ENCODE data around the gene PPRC1.

The PPRC1 gene

DNA sequence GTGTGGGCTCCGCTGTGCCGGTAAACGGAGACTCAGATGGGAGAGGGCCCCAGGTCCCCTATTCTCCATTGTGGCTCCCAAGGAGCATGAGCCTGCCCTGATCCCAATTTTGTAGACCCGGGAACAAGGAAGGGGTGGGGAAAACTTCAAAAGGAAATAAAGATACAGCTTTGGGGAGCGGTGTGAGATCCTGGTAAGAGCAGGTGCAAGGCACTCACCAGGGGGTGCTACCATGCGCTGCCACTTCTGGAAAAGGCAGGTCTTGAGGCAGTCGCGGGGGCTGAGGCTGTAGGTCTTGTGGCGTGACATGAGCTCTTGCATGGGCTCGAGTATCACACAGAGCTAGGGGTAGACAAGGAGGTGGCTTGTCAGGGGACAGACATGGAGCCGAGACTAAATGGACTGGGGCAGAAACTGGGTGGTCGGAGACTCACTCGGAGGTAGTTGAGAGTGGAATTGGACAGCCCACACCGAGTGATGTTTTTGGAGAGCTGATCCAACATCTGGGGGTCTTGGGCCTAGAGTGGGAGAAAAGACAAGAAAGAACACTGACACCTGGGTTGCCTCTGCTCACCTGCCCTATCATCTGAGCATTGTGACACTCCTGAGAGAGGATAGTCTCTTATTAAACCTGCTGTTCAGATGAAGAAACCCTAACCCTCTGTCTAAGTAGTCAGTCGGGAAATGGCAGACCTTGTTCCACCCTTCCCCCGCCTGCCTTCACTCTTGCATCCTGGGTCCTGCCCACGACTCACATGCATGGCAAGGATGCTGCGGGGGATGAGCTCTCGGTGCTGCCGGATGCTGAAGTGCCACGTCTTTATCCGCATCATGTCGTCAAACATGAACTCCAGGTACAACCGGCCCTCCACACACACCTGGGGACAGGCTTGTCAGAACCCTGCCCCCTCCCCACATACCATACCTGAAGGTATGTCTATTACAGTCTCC is 23.4 kb upstream of the PPRC1 start:
- Histone ChIP-seq H3K27me3 (ENCODE audit: insufficient read depth, low read length) (no peaks in the 10 kb centered on the region), H3K27ac (ENCODE audit: low read depth, low read length) (no peak overlapping the region), H3K4me1 (ENCODE audit: control insufficient read depth, insufficient read depth, low read length, unreplicated experiment) (peaks cover 10% of the 10 kb centered on the region), H3K79me2 (ENCODE audit: control insufficient read depth, insufficient read depth, low read length, unreplicated experiment) (peaks cover 34% of the 10 kb centered on the region), H3K4me3 (ENCODE audit: low read depth, low read length) (no peak overlapping the region), H2AFZ (ENCODE audit: low read length, unreplicated experiment) (no peak overlapping the region), H3K36me3 (ENCODE audit: insufficient read depth, low read length) (peaks cover 10% of the 10 kb centered on the region; the same call in 1 of the 2 replicates)

DNA sequence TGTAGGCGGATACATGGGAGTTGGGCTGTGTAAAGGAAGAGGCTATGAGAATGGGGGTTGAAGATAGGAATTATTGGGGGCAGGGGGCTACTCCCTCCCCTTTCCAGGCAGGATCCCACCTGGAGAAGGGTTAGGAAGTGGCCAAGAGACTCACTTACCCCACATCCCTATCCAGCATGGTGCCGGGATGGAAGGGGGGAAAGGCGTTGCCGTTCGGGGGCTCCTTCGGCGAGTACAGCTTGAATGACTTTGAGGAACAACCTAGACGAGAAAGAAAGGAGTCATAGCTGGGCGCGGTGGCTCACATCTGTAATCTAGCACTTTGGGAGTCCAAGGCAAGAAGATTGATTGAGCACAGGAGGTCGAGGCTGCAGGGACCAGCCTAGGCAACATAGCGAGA is 21.6 kb upstream of the PPRC1 start:
- H3K4me1 ChIP-seq (ENCODE audit: control insufficient read depth, insufficient read depth, low read length, unreplicated experiment): peaks cover 24% of the 10 kb centered on the region
- no peak overlapping the region for H3K4me3 ChIP-seq (ENCODE audit: low read depth, low read length)
- no peak overlapping the region for H2AFZ ChIP-seq (ENCODE audit: low read length, unreplicated experiment)
- H3K27me3 ChIP-seq (ENCODE audit: insufficient read depth, low read length): no peaks in the 10 kb centered on the region
- peaks cover 10% of the 10 kb centered on the region; the same call in 1 of the 2 replicates for H3K36me3 ChIP-seq (ENCODE audit: insufficient read depth, low read length)
- H3K79me2 ChIP-seq (ENCODE audit: control insufficient read depth, insufficient read depth, low read length, unreplicated experiment): peaks cover 47% of the 10 kb centered on the region
- H3K27ac ChIP-seq (ENCODE audit: low read depth, low read length): no peak overlapping the region

DNA sequence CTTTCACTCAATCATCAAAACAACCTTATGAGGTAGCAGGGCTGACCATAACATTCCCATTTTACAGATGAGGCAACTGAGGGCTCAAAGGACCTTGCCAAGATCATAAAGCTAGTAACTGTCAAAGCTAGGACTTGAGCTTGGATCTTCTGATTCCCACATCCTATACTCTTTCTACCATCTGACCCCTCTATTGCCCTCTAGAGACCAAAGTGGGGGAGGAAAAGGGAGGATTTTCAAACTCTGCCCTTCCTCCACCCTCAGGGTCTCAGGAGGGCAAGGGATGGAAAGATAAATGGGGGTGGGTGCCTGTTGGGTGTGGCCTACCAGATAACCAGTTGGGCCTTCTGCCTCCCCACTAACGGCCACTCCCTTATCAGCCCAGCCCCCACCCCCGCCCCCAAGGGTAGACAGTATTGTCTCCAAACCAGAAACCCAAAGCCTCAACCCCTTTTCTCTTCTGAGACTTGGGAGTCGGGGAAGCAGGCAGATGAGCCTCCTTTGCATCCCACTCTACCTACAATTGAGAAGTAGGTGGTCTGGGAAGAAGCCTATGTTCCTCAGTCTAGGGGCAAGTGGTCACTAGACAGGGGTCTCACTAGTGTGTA is 20.5 kb upstream of the PPRC1 start:
- no peak overlapping the region for H3K27ac ChIP-seq (ENCODE audit: low read depth, low read length)
- peaks cover 34% of the 10 kb centered on the region for H3K4me1 ChIP-seq (ENCODE audit: control insufficient read depth, insufficient read depth, low read length, unreplicated experiment)
- H2AFZ ChIP-seq (ENCODE audit: low read length, unreplicated experiment): no peak overlapping the region
- H3K27me3 ChIP-seq (ENCODE audit: insufficient read depth, low read length): no peaks in the 10 kb centered on the region
- peaks cover 56% of the 10 kb centered on the region for H3K79me2 ChIP-seq (ENCODE audit: control insufficient read depth, insufficient read depth, low read length, unreplicated experiment)
- H3K36me3 ChIP-seq (ENCODE audit: insufficient read depth, low read length): peaks cover 10% of the 10 kb centered on the region; the same call in 1 of the 2 replicates
- H3K4me3 ChIP-seq (ENCODE audit: low read depth, low read length): peak overlapping the region; percentile 84; the same call in 1 of the 2 replicates

DNA sequence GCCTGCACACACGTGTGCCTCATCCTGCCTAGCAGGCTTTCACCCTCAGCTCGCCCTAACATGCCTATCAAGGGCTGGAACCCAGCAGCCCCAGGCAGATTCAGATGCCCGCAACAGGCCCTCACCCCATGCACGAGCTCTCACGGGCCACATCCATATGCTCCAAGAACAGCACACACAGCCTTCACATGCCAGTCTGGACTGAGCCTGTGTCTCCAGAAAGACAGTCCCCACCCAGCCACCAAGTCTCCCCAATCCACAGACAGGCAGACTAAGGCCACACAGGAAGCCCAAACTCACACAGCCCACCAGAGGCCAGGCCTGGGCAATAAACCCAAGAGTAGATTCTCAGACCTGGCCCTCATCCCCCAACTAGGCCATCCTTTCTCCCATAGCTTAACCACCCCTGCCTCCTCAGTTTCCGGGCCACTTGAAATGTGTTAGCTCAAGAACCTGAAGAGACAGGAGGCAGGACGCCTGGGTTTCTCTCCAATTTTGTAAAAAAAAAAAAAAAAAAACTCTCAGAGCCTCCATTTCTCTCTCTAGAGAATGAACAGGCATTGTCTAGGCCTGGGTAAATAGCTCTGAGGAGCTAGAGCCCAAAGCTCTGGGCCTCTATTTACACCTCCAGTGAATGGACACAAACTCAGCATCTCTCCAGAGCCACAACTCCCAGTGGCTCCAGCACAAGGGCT is 19.4 kb upstream of the PPRC1 start:
- H3K79me2 ChIP-seq (ENCODE audit: control insufficient read depth, insufficient read depth, low read length, unreplicated experiment): peaks cover 65% of the 10 kb centered on the region

DNA sequence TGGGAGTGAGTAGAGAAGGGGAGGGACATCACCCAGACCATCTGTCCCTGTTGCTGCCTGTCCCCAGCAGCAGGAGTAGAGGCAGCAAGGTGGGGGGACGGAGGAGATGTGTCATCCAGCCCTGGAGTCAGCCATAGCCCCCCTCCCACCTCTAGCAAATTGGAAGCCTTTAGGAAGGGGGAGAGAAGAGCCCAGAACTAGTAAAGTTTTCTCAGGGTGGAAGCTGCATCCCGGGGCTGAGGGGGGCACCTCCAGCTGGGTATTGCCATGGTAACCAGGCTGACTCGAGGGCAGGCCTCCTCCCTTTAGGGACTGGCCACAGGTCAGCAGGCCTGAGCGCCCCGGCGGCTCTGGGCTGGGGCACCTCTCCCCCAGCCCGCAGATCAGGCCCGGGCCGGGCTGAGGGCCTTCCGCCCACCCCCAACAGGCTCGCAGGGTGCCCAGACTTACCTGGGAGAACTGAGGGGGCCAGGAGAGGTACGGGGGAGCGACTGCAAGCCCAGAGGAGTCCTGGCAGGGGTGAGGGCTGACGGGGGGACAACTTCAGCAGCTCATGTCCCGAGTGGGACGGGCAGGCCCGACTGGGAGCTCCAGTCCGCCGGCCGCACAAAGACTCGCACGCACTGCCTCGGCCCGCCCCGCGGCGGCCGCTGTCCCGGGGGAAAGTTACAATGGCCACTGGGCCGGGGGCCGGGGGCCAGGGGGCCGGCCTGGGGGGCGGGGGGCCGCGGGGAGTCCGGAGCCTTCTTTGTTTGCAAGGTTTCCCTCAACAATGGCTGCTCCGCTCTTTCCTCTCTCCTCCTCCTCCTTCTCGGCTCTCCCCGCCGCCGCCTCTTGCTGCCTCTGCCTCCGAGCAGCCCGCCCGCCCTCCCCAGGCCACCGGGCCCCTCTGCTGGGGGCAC is 18.6 kb upstream of the PPRC1 start:
- no peak overlapping the region for H2AFZ ChIP-seq (ENCODE audit: low read length, unreplicated experiment)
- H3K27me3 ChIP-seq (ENCODE audit: insufficient read depth, low read length): no peaks in the 10 kb centered on the region
- peak overlapping the region; percentile 84 for H3K4me3 ChIP-seq (ENCODE audit: low read depth, low read length)
- H3K27ac ChIP-seq (ENCODE audit: low read depth, low read length): peak overlapping the region; percentile 51; the same call in 1 of the 2 replicates
- H3K79me2 ChIP-seq (ENCODE audit: control insufficient read depth, insufficient read depth, low read length, unreplicated experiment): peaks cover 73% of the 10 kb centered on the region
- H3K4me1 ChIP-seq (ENCODE audit: control insufficient read depth, insufficient read depth, low read length, unreplicated experiment): peaks cover 50% of the 10 kb centered on the region
- H3K36me3 ChIP-seq (ENCODE audit: insufficient read depth, low read length): peaks cover 10% of the 10 kb centered on the region; the same call in 1 of the 2 replicates

More for the DNA sequence above, 19.4 kb upstream of the PPRC1 start:
- Histone ChIP-seq H3K4me1 (ENCODE audit: control insufficient read depth, insufficient read depth, low read length, unreplicated experiment) (peaks cover 43% of the 10 kb centered on the region), H3K4me3 (ENCODE audit: low read depth, low read length) (peak overlapping the region; percentile 84), H3K27me3 (ENCODE audit: insufficient read depth, low read length) (no peaks in the 10 kb centered on the region), H2AFZ (ENCODE audit: low read length, unreplicated experiment) (no peak overlapping the region), H3K27ac (ENCODE audit: low read depth, low read length) (no peak overlapping the region), H3K36me3 (ENCODE audit: insufficient read depth, low read length) (peaks cover 10% of the 10 kb centered on the region; the same call in 1 of the 2 replicates)

DNA sequence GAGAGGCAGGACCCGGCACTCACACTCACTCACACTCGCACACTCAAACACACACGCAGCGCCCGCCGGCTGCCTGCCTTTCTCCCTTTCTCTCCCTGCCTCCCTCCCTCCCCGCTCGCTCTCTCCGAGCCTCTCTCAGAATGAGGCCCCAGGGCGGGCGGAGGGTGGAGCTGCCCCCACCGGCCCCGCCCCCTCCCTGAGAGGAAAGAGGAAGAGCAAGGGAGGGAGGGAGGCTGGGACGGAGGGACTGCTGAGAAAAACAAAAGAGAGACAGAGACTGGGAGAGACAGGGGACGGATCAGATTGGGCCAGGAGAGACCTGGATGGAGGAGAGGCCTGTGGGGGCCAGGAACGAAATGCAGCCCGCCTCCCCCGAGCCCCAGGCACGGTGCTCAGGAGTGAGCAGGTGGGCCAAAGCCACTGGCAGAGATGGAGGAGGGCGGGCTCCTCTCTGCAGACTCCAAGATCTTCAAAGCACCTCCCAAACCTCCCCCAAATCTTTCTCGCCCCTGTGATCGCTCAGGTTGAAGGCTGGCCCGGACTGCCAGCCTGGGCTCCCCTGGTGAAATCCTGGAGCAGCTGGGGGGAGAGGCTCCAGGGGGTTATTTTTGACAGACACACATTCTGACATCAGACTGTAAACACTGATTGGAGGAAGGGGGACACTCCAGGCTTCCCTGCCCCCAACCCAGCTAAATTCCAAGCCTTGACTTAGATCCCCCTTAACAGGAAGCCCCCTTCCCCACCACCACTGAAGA is 17.8 kb upstream of the PPRC1 start:
- Histone ChIP-seq H3K27ac (ENCODE audit: low read depth, low read length) (peak overlapping the region; percentile 14; the same call in 1 of the 2 replicates), H3K27me3 (ENCODE audit: insufficient read depth, low read length) (no peaks in the 10 kb centered on the region), H2AFZ (ENCODE audit: low read length, unreplicated experiment) (no peak overlapping the region), H3K4me3 (ENCODE audit: low read depth, low read length) (peak overlapping the region; percentile 84), H3K36me3 (ENCODE audit: insufficient read depth, low read length) (peaks cover 10% of the 10 kb centered on the region; the same call in 1 of the 2 replicates), H3K79me2 (ENCODE audit: control insufficient read depth, insufficient read depth, low read length, unreplicated experiment) (peaks cover 81% of the 10 kb centered on the region), H3K4me1 (ENCODE audit: control insufficient read depth, insufficient read depth, low read length, unreplicated experiment) (peaks cover 50% of the 10 kb centered on the region)

DNA sequence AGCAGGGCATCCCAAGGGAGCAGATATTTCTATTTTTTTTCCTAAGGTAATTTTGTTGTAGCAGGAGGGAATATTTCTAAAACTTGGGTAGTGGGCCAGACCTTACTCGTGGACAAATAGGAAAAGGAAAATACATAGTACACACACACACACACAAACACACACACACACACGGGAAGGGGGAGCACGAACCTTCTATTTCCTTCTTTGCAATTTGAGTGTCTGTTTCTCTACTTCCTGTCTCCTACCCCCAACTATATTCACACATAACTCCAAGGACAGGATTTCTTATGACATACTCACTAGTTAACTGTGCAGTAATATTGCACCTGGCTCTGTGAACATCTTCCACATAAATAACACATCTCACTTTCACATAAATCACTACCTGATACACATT is 17.1 kb upstream of the PPRC1 start:
- H3K27ac ChIP-seq (ENCODE audit: low read depth, low read length): no peak overlapping the region
- H3K79me2 ChIP-seq (ENCODE audit: control insufficient read depth, insufficient read depth, low read length, unreplicated experiment): peaks cover 81% of the 10 kb centered on the region
- H2AFZ ChIP-seq (ENCODE audit: low read length, unreplicated experiment): no peak overlapping the region
- no peaks in the 10 kb centered on the region for H3K27me3 ChIP-seq (ENCODE audit: insufficient read depth, low read length)
- H3K36me3 ChIP-seq (ENCODE audit: insufficient read depth, low read length): 0 out of 2 replicates have a peak, but pooled peaks cover 4% of the 10 kb centered on the region
- peaks cover 50% of the 10 kb centered on the region for H3K4me1 ChIP-seq (ENCODE audit: control insufficient read depth, insufficient read depth, low read length, unreplicated experiment)
- H3K4me3 ChIP-seq (ENCODE audit: low read depth, low read length): peak overlapping the region; percentile 84

DNA sequence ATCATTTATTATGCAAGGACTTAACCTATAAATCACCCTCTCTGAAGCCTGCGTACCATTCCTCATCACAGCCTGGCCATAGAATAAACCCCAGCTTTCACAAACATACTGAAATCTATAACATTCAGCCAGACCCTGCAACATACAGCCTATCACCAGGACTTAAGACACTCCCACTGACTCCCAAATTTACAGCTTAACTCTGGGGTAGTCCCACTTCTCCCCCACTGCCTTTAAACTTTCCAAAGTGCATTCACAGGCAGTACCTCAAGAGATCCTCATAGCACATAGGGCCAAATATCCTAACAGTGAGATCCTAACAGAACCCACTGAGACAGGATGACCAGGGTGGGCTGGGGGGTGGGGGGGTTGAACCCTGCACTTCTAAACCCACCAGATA is 16.2 kb upstream of the PPRC1 start:
- Histone ChIP-seq H3K4me1 (ENCODE audit: control insufficient read depth, insufficient read depth, low read length, unreplicated experiment) (peaks cover 56% of the 10 kb centered on the region), H3K4me3 (ENCODE audit: low read depth, low read length) (peak overlapping the region; percentile 97; the same call in 1 of the 2 replicates), H3K79me2 (ENCODE audit: control insufficient read depth, insufficient read depth, low read length, unreplicated experiment) (peaks cover 75% of the 10 kb centered on the region), H3K27me3 (ENCODE audit: insufficient read depth, low read length) (no peaks in the 10 kb centered on the region), H3K36me3 (ENCODE audit: insufficient read depth, low read length) (no peaks in the 10 kb centered on the region), H2AFZ (ENCODE audit: low read length, unreplicated experiment) (no peak overlapping the region), H3K27ac (ENCODE audit: low read depth, low read length) (peak overlapping the region; percentile 62; the same call in 1 of the 2 replicates)

DNA sequence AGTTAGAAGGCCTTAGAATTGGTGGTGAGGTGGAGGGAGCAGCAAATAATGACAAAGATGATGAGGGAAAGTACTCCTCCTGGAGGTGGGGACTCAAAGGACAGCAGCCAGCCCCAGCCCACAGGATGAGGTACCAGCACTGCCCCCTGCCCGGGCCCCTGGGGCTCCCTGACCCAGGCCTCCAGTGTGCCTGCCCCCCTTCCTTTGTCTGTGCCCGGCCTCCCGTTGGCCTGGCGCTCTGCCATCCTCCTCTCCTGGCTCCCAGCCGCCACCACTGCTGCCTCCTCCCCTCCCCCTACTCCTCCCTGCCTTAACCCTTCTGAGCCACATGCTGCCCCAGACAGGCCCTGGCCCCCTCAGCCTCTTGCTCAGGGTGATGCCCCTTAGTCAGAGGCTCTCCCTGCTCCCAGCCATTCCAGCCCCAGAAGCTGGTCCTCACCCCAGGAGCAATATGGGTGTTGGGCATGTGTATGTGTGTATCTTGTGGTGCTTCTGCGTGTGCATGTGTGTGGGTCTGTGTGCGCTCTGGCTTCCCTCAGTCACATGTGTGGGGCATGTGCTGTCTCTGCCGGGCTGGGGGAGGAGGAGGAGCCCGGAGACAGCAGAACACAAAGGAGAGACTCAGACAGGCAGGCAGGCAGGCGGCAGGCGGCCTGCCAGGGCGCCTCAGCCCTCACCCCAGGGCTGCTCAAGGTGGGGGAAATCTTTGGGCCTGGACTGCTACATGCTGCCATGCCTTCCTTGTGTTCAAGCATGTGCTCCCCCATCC is 15.3 kb upstream of the PPRC1 start:
- Histone ChIP-seq H3K27me3 (ENCODE audit: insufficient read depth, low read length) (no peaks in the 10 kb centered on the region), H3K36me3 (ENCODE audit: insufficient read depth, low read length) (no peaks in the 10 kb centered on the region), H3K4me3 (ENCODE audit: low read depth, low read length) (peak overlapping the region; percentile 97), H3K4me1 (ENCODE audit: control insufficient read depth, insufficient read depth, low read length, unreplicated experiment) (peaks cover 60% of the 10 kb centered on the region), H2AFZ (ENCODE audit: low read length, unreplicated experiment) (no peak overlapping the region), H3K79me2 (ENCODE audit: control insufficient read depth, insufficient read depth, low read length, unreplicated experiment) (peaks cover 66% of the 10 kb centered on the region), H3K27ac (ENCODE audit: low read depth, low read length) (peak overlapping the region; percentile 62)

Data from ACC112 (cell line).